K562 (cell line): ENCODE results near the gene RBMS3. TPM values are rescaled to one million over a fixed set of nuclear protein-coding genes. Genes with fewer than 3 reads are reported as not detected.

Experiments used
- ATAC-seq: fragments of 200-7000 bp; cut with Tn5 transposase; 3 replicates; pipeline ENCODE4 v1.9.1; 2020; ENCODE audit warnings: moderate library complexity
- BruUV-seq: library from RNA; stranded (reverse); fragments of 400-500 nt; replicated peaks from 2 replicates; lab custom pipeline; 2021; lab: Mats Ljungman, UMichigan
- CTCF ChIA-PET: fragments of 300-600 bp; formaldehyde crosslinking; extraction: SDS; loops from one replicate; lab custom pipeline; 2021; ENCODE audit warnings: low intra/inter-chr PET ratio; lab: Yijun Ruan, JAX
- POLR2A ChIA-PET: fragments of 300-600, 350-650 bp; sonication (Branson Sonifier 250); formaldehyde crosslinking; extraction: SDS; loops from one replicate; lab custom pipeline; 2021; ENCODE audit warnings: antibody characterized with exemption, inconsistent platforms; lab: Yijun Ruan, JAX
- DNase-seq, 4 experiments: peaks; one replicate each; pipeline versions ENCODE4 v3.0.0 to v3.0.0-alpha.2; 2011 to 2018; ENCODE audit warnings: low spot score in 3 of 4, mixed read lengths in 3 of 4; ENCODE audit errors: extremely low read depth in 1 of 4
- FAIRE-seq: peaks from 2 replicates; lab custom pipeline; 2011; peaks lifted over from hg19 to GRCh38; lab: Jason Lieb, UNC
- H2AFZ ChIP-seq: 2 replicates; pipeline ENCODE4 v1.6.0; 2011; ENCODE audit warnings: low read depth, low read length, control low read depth, inconsistent platforms
- H3K27ac ChIP-seq: fragments of 200-600 bp; 3 replicates; pipeline ENCODE4 v1.8.0; 2011; ENCODE audit warnings: low read depth, mild to moderate bottlenecking, control low read depth, inconsistent platforms, low read length, moderate library complexity, mixed read lengths; ENCODE audit errors: extremely low read depth
- H3K27me3 ChIP-seq, 2 experiments: fragments of 300-600 bp in 1 of 2; 2 replicates in 1 of 2; 3 replicates in 1 of 2; pipeline versions ENCODE4 v1.6.0 to v1.8.0; 2011; ENCODE audit warnings: inconsistent platforms in 2 of 2, low read length in 2 of 2, mild to moderate bottlenecking in 1 of 2, mixed read lengths in 1 of 2, moderate library complexity in 1 of 2; ENCODE audit not compliant: control insufficient read depth in 2 of 2, insufficient read depth in 2 of 2
- H3K36me3 ChIP-seq: fragments of 300-600 bp; 3 replicates; pipeline ENCODE4 v1.8.0; 2011; ENCODE audit warnings: mild to moderate bottlenecking, low read length, inconsistent platforms; ENCODE audit not compliant: control insufficient read depth, insufficient read depth
- H3K4me1 ChIP-seq, 2 experiments: fragments of 200-600 bp in 1 of 2; replicated peaks in 1 of 2; 2 replicates in 1 of 2; 3 replicates in 1 of 2; pipeline versions ENCODE4 v1.5.1 to v1.8.0; 2011; ENCODE audit warnings: inconsistent platforms in 2 of 2, low read length in 2 of 2, mild to moderate bottlenecking in 1 of 2, mixed read lengths in 1 of 2, moderate library complexity in 1 of 2; ENCODE audit not compliant: control insufficient read depth in 2 of 2, insufficient read depth in 2 of 2
- H3K4me2 ChIP-seq: 2 replicates; pipeline ENCODE4 v1.6.1; 2011; ENCODE audit warnings: low read length, control low read depth, inconsistent platforms, mixed read lengths; ENCODE audit not compliant: insufficient read depth
- H3K4me3 ChIP-seq: fragments of 200-600 bp; sonication (generic), shearing (Covaris generic); 2 replicates; pipeline ENCODE4 v1.5.1; 2016; ENCODE audit warnings: control low read depth, inconsistent platforms
- H3K79me2 ChIP-seq: fragments of 200-600 bp; 3 replicates; pipeline ENCODE4 v1.8.0; 2011; ENCODE audit warnings: low read length, inconsistent platforms; ENCODE audit not compliant: control insufficient read depth, insufficient read depth
- H3K9ac ChIP-seq, 2 experiments: 2 replicates each; pipeline versions ENCODE4 v1.6.0 to v1.6.1; 2011; ENCODE audit warnings: low read depth in 2 of 2, low read length in 2 of 2, control low read depth in 1 of 2, inconsistent platforms in 1 of 2, mild to moderate bottlenecking in 1 of 2, mixed read lengths in 1 of 2; ENCODE audit not compliant: insufficient read depth in 1 of 2
- H3K9me1 ChIP-seq: one replicate; pipeline ENCODE4 v1.6.0; 2011; ENCODE audit warnings: inconsistent platforms, mild to moderate bottlenecking, low read length, moderate library complexity; ENCODE audit not compliant: control insufficient read depth, insufficient read depth
- H3K9me3 ChIP-seq: replicated peaks from 2 replicates; pipeline ENCODE4 v1.5.1; 2011; ENCODE audit warnings: low read depth, low read length, inconsistent platforms; ENCODE audit not compliant: control insufficient read depth, insufficient read depth
- H4K20me1 ChIP-seq: replicated peaks from 2 replicates; pipeline ENCODE4 v1.6.1; 2011; ENCODE audit warnings: low read length, inconsistent platforms, mixed read lengths; ENCODE audit not compliant: control insufficient read depth, insufficient read depth
- ASH1L ChIP-seq: fragments of 450-650 bp; IDR thresholded peaks from 2 replicates; pipeline ENCODE4 v1.6.1; 2018; ENCODE audit warnings: borderline replicate concordance, mild to moderate bottlenecking, low read depth; ENCODE audit not compliant: partially characterized antibody
- CEBPG ChIP-seq, 3 experiments: fragments of 200-800 bp in 1 of 3; sonication (Bioruptor generic) in 1 of 3; sonication (generic) in 1 of 3; formaldehyde crosslinking in 1 of 3; IDR thresholded peaks in 2 of 3; conservative IDR thresholded peaks in 1 of 3; 2 replicates each; pipeline versions ENCODE4 v1.6.1 to v1.8.0; 2016 to 2022; ENCODE audit warnings: missing compliant biosample characterization in 2 of 3, missing genetic modification characterization in 2 of 3, mild to moderate bottlenecking in 1 of 3, missing genetic modification reagents in 1 of 3
- CREM ChIP-seq: IDR thresholded peaks from 2 replicates; pipeline ENCODE4 v1.6.1; 2014; ENCODE audit warnings: antibody characterized with exemption, low read depth
- ESRRB ChIP-seq: fragments of 250-450 bp; sonication (Bioruptor Pico); IDR thresholded peaks from 2 replicates; pipeline ENCODE4 v1.5.0; 2020; ENCODE audit warnings: mild to moderate bottlenecking, moderate library complexity, borderline replicate concordance
- NFIC ChIP-seq: fragments of 450-650 bp; IDR thresholded peaks from 2 replicates; pipeline ENCODE4 v1.6.1; 2017; ENCODE audit warnings: mild to moderate bottlenecking, inconsistent platforms
- NFIX ChIP-seq: fragments of 250-450 bp; sonication (Bioruptor Pico); IDR thresholded peaks from 2 replicates; pipeline ENCODE4 v1.4.0; 2020; ENCODE audit warnings: low read depth, mild to moderate bottlenecking, moderate library complexity
- SMAD3 ChIP-seq: fragments of 450-650 bp; formaldehyde crosslinking; conservative IDR thresholded peaks from 2 replicates; pipeline ENCODE4 v1.4.0; 2020; ENCODE audit warnings: mild to moderate bottlenecking
- SNIP1 ChIP-seq: fragments of 450-650 bp; IDR thresholded peaks from 2 replicates; pipeline ENCODE4 v1.7.1; 2017; ENCODE audit warnings: low read depth, mild to moderate bottlenecking
- ZEB2 ChIP-seq: fragments of 450-650 bp; IDR thresholded peaks from 2 replicates; pipeline ENCODE4 v1.6.1; 2016
- ZNF24 ChIP-seq: fragments of 450-650 bp; IDR thresholded peaks from 2 replicates; pipeline ENCODE4 v1.6.1; 2016
- WGBS: fragments of 100-300 bp; shearing (Covaris generic); methylation state at CpG from one replicate; pipeline ENCODE4 v1.1.6; 2016; ENCODE audit warnings: low coverage, mixed read lengths; ENCODE audit not compliant: insufficient coverage; ENCODE audit errors: missing lambda C conversion rate; 5-methylcytosine and 5-hydroxymethylcytosine counted together
- in situ Hi-C: fragments of 300-500 bp; cut with MboI; formaldehyde crosslinking; loops from 4 replicates; pipeline ENCODE4 v1.15.0; 2018; ENCODE audit warnings: inconsistent platforms, mixed read lengths
- intact Hi-C: fragments of 100-400 bp; cut with micrococcal nuclease; formaldehyde crosslinking; loops from 2 replicates; pipeline ENCODE4 v1.14.2; 2022
- polyA plus RNA-seq, 8 experiments: library from polyadenylated mRNA; depleted of rRNA in 4 of 8; stranded (reverse) in 5 of 8; unstranded in 3 of 8; fragments of >200 nt; fragmentation: Nextera tagmentation in 2 of 8; fragmentation: Illumina TruSeq in 1 of 8; extraction: Ambion mirVana in 2 of 8; extraction: Trizol in 1 of 8; gene quantifications; 2 replicates each; pipeline versions ENCODE4 v1.2.1 to v1.2.3, GENCODE V29; 2011 to 2014; ENCODE audit warnings: inconsistent platforms in 1 of 8, missing spikeins in 1 of 8
- total RNA-seq, 7 experiments: library from RNA; depleted of rRNA in 6 of 7; stranded (reverse); fragments of >200 nt in 6 of 7; fragmentation: Illumina TruSeq in 2 of 7; extraction: Trizol in 2 of 7; gene quantifications; 2 replicates each; pipeline versions ENCODE4 v1.2.1 to v1.2.3, GENCODE V29; 2011 to 2021; ENCODE audit warnings: low replicate concordance in 1 of 7

The RBMS3 gene
- total and polyA plus RNA-seq, 9 of the 15 experiments (the other 6 are each of a cell fraction or from before 2014, with no cell fraction given) = 0.20 TPM; not detected in 8

DNA sequence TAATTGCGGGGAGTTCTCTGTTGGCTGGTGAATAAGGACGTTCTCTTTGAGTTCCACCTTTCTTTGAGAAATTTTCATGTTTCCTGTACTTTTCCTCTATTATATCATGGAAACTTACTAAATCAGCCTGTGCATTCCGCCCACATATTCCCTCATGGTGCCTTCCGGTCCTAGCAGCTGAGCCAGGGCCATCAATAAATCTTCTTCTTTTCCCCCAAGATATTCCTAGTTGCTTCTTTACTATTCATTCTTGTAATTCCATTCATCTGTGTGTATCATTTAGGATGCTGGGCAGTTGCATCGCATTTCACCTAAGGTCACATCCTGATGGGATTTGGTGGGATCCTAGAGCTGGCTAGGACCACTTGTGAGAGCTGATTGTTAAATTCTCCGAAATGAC lies 139.2 kb downstream of the RBMS3 start:
- in situ Hi-C loops = no loop called here
- TF ChIP-seq ESRRB (no peak), ASH1L (no peak), CREM (no peak), ZNF24 (no peak), SNIP1 (no peak)
- Histone ChIP-seq H3K4me1 (no peaks in the 10 kb centered on the region), H3K9me3 (no peaks in the 10 kb centered on the region; the same call in 1 of the 2 replicates), H3K79me2 (no peaks in the 10 kb centered on the region), H3K4me2 (no peak overlapping the region), H3K9me1 (no peaks in the 10 kb centered on the region), H3K4me3 (no peak overlapping the region), H3K27ac (no peak overlapping the region), H3K36me3 (no peaks in the 10 kb centered on the region), H4K20me1 (no peaks in the 10 kb centered on the region), H3K9ac (no peak overlapping the region), H3K27me3 (no peaks in the 10 kb centered on the region), H2AFZ (no peak overlapping the region)
- CTCF ChIA-PET = no interaction called here
- intact Hi-C loops = no loop called here
- FAIRE-seq (no peak), ATAC-seq (no peak), DNase-seq (no peak)
- 2% methylated on average over 6 of the region's 6 CpGs for WGBS
- POLR2A ChIA-PET = no interaction called here
- BruUV-seq = no TSS peak

DNA sequence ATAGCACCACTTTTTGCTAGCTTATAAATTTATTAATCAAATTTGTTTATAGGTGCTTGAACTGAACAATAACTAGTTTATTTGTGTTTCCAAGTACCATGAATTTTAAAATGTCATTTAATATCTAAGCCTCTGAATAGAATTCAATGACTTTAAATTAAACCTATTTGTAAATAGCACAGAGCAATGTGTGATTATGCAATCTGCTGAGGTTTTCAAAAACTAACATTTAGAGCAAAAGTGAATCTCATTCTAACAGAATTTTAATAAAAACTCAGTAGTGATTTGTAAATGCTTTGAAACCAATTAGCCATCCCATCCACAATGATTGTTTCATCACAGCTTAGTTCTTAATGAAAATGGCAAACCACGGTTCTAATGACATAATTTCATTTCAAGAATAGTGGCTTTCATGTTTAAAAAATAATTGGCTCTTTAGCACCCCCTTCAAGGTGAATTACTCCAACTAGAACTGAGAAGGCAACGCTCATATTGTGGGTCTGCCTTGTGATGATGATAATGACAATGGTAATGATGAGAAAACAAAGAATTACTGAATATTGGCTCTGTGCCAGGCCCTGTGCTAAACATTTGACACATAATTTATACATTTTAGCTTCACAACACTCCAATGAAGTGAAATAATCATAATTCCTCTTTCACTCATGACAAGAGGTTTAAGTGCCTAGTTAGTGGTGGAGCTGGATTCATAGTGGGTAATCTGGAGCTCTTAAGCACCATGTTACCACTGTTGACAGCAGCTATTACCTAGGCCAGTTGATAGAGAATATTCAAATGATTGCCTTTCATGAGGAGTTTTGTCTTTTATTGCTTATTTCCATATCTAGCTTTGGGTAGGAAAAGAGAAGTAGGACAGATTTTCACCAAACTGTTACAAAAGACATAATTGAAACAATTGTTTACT lies 145.7 kb downstream of the RBMS3 start:
- no peak overlapping the region for H2AFZ ChIP-seq
- H4K20me1 ChIP-seq = no peaks in the 10 kb centered on the region
- 0% methylated on average over 2 of the region's 2 CpGs for WGBS
- ATAC-seq (no peak), DNase-seq (no peak), FAIRE-seq (no peak)
- H3K79me2 ChIP-seq = no peaks in the 10 kb centered on the region
- H3K9me3 ChIP-seq = no peaks in the 10 kb centered on the region; the same call in 1 of the 2 replicates
- H3K9me1 ChIP-seq = no peaks in the 10 kb centered on the region
- no peaks in the 10 kb centered on the region for H3K27me3 ChIP-seq
- no peak overlapping the region for H3K4me3 ChIP-seq
- no peaks in the 10 kb centered on the region for H3K36me3 ChIP-seq
- ChIA-PET CTCF (no interaction called here), POLR2A (no interaction called here)
- no TSS peak for BruUV-seq
- in situ Hi-C loops = no loop called here
- H3K4me1 ChIP-seq = no peaks in the 10 kb centered on the region
- no peak overlapping the region for H3K9ac ChIP-seq
- H3K4me2 ChIP-seq = no peak overlapping the region
- peak; percentile 81 for TF ChIP-seq NFIX (CRISPR knock-in tag)
- no peak for TF ChIP-seq SMAD3 (CRISPR knock-in tag)
- TF ChIP-seq ZEB2 = no peak
- TF ChIP-seq NFIC = peak; percentile 90
- TF ChIP-seq CEBPG (CRISPR knock-in tag; IDR thresholded peaks at IDR 0.05) = no peak
- peak in 1 of 2 experiments; percentile 49; a peak in 1 of 4 replicates for TF ChIP-seq CEBPG (tag; conservative IDR thresholded peaks at IDR 0.05 in 1 of 2, IDR thresholded peaks at IDR 0.05 in 1 of 2)
- intact Hi-C loops = no loop called here
- no peak overlapping the region for H3K27ac ChIP-seq
